Activated naive CD4-positive, alpha-beta T cell treated with anti-CD3 and anti-CD28 coated beads, Interleukin-2, amount 50 U/mL, for 16 hours (primary cell): Measurements from ENCODE around the gene POLR2F.
"Not testable (repeated sequence)": the region's sequence is repeated elsewhere in the genome, so short reads cannot be mapped to it uniquely, and the experiment has no call there.

Source experiments
- DNase-seq: peaks from one replicate; pipeline ENCODE4 v3.0.0-alpha.2; 2020

POLR2F gene

DNA sequence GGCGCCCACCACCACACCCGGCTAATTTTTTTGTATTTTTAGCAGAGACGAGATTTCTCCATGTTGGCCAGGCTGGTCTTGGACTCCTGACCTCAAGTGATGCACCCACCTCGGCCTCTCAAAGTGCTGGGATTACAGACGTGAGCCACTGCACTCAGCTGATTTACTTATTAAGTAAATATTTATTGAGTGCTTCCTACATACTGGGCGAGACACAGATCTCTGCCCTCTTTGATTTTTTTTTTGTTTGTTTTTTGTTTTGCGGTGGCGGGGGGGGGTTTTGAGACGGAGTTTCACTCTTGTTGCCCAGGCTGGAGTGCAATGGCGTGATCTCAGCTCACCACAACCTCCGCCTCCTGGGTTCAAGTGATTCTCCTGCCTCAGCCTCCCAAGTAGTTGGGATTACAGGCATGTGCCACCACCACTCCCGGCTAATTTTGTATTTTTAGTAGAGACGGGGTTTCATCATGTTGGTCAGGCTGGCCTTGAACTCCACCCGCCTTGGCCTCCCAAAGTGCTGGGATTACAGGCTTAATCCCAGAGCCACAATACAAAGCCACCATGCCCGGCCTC is 2.4 kb downstream of the POLR2F start:
- not testable (repeated sequence) for DNase-seq

GRCh38 chr22:37957232-37957631 is 3.7 kb downstream of the POLR2F start:
- no peak for DNase-seq

DNA sequence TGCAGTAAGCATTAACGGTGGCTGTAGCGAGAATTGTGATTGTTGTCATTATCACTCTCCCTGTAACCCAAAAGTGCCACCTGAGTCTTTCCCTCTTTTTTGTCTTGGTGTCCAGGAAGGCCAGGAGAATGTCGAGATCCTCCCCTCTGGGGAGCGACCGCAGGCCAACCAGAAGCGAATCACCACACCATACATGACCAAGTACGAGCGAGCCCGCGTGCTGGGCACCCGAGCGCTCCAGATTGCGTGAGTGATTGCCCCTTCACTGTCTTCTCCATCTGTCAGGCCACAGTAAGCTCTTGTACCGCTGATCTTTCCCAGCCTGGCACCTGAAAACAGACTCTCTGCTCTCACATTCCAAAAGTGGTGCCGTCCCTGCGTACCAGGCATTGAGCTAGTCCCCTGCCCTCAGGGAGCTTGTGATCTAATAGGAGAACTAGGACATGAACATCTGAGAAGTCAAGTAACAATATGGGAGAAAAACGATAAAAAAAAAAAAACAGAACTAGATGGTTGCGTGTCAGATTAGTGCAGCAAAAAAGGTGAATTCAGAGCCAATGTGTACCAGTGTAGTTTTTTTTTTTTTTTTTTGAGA is 5.8 kb downstream of the POLR2F start:
- DNase-seq = no peak

DNA sequence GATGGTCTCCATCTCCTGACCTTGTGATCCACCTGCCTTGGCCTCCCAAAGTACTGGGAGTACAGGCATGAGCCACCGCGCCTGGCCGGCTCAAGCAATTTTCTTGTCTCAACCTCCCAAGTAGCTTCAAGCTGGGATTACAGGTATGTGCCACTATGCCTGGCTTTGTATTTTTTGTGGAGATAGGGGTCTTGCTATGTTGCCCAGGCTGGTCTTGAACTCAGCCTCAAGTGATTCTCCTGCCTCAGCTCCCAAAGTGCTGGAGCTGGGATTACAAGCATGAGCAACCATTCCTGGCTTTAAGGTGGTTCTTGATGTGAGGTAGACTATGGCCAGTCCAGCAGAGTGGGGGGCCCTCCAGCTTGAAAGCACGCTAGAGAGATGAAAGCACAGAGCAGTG is 7.6 kb downstream of the POLR2F start:
- DNase-seq = no peak

GRCh38 chr22:37965940-37966664 is 12.6 kb downstream of the POLR2F start:
- no peak for DNase-seq

DNA sequence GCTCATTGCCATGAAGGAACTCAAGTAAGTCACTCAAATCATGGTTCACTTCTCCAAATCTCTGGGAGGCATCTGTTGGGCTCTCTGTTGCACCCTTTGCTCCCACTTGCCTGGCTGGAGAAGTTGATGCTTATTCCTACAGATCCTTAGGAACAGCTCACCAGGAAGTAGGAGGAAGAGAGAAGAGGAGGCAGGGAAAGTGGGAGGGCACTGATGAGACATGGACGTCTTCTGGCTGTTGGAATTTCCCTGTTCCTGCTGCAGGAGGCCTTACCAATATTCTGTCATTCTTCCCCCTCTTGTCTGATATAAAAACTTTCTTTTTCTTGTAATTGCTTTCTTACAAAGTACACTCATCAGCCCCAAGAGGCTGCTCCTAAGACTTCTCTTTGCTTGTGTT is 13.6 kb downstream of the POLR2F start:
- DNase-seq = no peak

GRCh38 chr22:37967637-37968451 is 14.3 kb downstream of the POLR2F start:
- no peak for DNase-seq

DNA sequence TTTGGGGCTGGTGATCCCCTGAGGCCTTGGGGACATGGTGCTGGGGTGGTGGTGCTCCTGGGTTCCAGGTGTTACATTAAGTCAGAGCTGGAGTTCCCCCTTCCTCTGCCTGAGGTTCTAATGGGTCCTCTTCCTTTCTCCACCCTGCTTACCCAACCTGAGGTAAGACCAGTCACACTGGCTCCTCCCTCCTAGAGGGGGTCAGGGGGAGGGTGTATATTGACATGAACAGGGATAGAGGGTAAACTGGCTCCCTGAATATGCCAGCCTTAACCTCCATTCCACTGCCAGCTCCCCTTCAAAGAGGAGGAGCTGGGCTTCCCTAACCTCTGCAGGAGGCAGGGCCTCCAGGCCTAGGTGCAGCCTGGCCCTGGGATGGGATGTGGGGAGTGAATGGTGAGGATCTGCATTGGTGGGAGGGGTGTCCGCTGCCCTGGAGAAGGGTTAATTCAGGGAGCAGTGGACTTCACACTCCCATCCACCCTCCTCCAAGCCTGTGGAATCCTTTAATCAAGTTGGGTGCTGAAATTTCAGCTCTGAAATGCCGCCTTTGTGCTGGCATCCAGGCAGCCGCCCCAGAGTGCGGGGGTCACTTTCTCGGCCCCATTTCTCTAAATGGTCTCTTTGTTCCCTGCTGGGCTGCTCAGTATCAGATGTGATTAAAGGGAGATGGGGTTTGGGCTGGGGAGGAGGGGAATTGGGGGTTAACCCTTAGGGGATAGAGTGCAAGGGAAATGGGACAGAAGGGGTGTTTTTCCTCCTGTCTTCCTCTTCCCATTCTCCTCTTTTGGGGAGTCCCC is 15.2 kb downstream of the POLR2F start:
- no peak for DNase-seq

DNA sequence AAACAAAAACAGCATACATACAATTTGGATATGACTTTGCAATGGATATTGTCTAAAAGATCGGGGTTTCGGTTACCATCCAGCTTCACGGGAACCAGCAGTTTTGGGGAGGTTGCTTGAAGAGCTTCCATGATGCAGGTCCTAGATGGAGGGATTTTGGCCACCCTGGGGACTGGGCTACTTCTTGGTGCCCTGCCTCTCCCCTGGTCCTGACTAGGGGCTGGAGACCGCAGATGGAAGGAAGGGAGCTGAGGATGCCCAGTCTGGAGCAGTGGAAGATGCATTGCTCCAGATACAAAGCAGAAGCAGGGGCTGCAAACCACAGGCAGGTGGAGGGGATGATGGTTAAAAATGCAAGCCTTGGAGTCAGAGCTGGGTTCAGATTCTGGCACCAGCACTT is 17.4 kb downstream of the POLR2F start:
- DNase-seq = no peak

- no peak for DNase-seq
Measured at GRCh38 chr22:37971475-37972434, 18.3 kb downstream of the POLR2F start.

DNA sequence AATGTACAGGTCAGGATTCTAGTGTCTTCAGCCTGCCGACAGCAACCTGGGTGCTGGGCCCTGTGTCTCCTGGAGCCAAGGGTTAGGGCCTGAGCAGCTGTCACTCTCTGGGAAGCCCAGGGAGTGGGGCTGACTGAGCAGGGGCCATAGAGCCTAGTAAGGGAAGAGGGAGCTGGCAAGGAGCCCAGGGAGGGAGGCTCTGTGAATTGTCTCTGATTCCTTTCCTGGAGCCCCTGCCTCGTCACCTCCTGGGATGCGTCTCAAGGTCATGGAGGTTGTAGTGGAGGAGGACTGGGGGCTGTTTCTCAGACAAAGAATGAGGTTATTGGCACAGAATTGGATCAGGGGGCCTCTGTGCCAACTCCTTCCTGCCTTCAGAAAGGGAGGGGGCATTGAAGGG is 19.0 kb downstream of the POLR2F start:
- no peak for DNase-seq

- DNase-seq = no peak
Measured at GRCh38 chr22:37973271-37974170, 20.0 kb downstream of the POLR2F start.

DNA sequence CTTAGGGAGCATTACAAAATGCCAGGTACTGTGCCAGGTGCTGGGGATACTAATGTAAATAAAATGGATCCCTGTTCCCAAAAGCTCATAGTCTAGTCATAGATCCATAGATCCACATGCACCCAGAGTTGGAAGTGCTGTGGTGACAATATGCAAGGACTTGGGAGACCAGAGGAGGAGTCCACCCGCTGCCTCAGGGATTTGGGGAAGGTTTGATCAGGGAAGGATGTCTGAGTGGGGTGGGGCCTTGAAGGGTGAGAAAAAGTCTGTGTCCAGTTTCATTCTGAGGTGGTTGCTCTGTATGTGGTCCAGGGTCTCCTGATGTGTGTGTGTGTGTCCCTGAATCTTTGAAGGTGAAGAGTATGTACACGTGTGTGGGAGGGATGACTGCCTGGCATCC is 21.7 kb downstream of the POLR2F start:
- no peak for DNase-seq

- DNase-seq = not testable (repeated sequence)
Measured at GRCh38 chr22:37976022-37976421, 22.5 kb downstream of the POLR2F start.

GRCh38 chr22:37976547-37976946 is 23.0 kb downstream of the POLR2F start:
- DNase-seq = no peak

GRCh38 chr22:37979782-37980181 is 26.3 kb downstream of the POLR2F start:
- no peak for DNase-seq

GRCh38 chr22:37981282-37982011 is 27.9 kb downstream of the POLR2F start:
- no peak for DNase-seq

GRCh38 chr22:37982151-37982785 is 28.8 kb downstream of the POLR2F start:
- no peak for DNase-seq
